ENCODE data around the gene FAM117A.

The FAM117A gene

DNA sequence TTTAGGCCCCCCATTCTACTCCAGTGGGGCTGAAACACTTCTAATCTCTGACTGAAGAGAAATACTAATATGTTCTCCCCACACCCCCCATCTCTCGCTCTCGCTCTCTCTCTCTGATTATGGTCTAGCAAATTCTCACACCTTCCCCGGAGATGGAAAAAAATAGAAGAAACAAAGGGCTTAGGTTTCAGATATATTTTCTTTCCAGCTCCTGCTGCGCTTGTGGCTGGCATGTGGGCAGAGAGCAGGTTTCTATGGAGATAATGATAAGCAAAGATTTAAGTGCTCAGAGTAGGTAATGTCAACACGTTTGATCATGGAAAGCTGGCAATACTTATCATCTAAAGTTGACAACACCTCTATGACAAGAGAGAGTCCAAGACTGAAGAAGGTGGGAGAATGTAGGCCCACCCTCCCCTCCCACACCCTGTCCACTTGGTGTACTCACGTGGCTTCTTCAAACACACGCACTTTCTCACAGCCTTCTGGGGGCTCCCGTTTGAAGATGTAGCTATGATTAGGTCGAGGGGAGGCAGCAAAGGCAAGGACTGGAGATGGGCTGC is 48.1 kb downstream of the FAM117A start:
- Histone ChIP-seq H3K4me3 (ENCODE audit: low read depth, low read length) (no peak overlapping the region), H3K36me3 (ENCODE audit: control insufficient read depth, insufficient read depth, low read length) (peaks cover 41% of the 10 kb centered on the region), H3K9me3 (ENCODE audit: control insufficient read depth, insufficient read depth, low read length) (no peaks in the 10 kb centered on the region), H3K4me1 (ENCODE audit: control insufficient read depth, insufficient read depth, low read length) (no peaks in the 10 kb centered on the region), H3K27me3 (ENCODE audit: control insufficient read depth, insufficient read depth, low read length) (no peaks in the 10 kb centered on the region), H3K9ac (ENCODE audit: low read depth, low read length) (no peak overlapping the region)

DNA sequence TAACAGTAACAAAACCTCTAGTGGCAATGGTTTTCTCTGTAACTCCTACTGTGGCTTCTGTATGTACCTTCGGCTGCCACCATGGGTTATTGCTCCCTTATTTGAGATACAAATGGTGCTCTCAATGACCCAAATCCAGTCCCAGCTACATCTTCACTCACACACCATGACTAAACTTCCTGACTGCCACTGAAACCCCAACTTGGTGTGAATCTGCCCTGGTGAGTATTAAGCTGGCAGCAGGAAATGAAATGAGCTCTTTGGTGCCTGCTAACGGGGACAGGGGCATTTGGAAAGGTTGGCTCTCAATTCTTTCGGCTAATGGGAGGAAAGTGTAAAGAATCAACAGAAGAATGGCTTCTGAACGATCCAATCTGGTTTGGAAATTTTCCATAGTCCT is 48.7 kb downstream of the FAM117A start:
- Histone ChIP-seq H3K9me3 (ENCODE audit: control insufficient read depth, insufficient read depth, low read length) (no peaks in the 10 kb centered on the region), H3K4me3 (ENCODE audit: low read depth, low read length) (no peak overlapping the region), H3K27me3 (ENCODE audit: control insufficient read depth, insufficient read depth, low read length) (no peaks in the 10 kb centered on the region), H3K9ac (ENCODE audit: low read depth, low read length) (no peak overlapping the region), H3K36me3 (ENCODE audit: control insufficient read depth, insufficient read depth, low read length) (peaks cover 40% of the 10 kb centered on the region), H3K4me1 (ENCODE audit: control insufficient read depth, insufficient read depth, low read length) (no peaks in the 10 kb centered on the region)

GRCh38 chr17:49708515-49709183 is 55.3 kb downstream of the FAM117A start:
- H3K9me3 ChIP-seq (ENCODE audit: control insufficient read depth, insufficient read depth, low read length), result no peaks in the 10 kb centered on the region
- peaks cover 5% of the 10 kb centered on the region for H3K4me1 ChIP-seq (ENCODE audit: control insufficient read depth, insufficient read depth, low read length)
- H3K9ac ChIP-seq (ENCODE audit: low read depth, low read length), result peak overlapping the region; percentile 4
- peaks cover 24% of the 10 kb centered on the region for H3K36me3 ChIP-seq (ENCODE audit: control insufficient read depth, insufficient read depth, low read length)
- H3K27me3 ChIP-seq (ENCODE audit: control insufficient read depth, insufficient read depth, low read length), result no peaks in the 10 kb centered on the region
- H3K4me3 ChIP-seq (ENCODE audit: low read depth, low read length), result no peak overlapping the region

GRCh38 chr17:49707608-49708514 is 56.1 kb downstream of the FAM117A start, which contains the start of gene SLC35B1:
Gene SLC35B1, minus strand, starts transcription at chr17:49707964. Its CDS starts 131 bp downstream, at chr17:49707833.
- Histone ChIP-seq H3K4me3 (ENCODE audit: low read depth, low read length) (peak within 1 kb of the TSS; percentile 88), H3K9me3 (ENCODE audit: control insufficient read depth, insufficient read depth, low read length) (no peaks in the 10 kb centered on the region), H3K36me3 (ENCODE audit: control insufficient read depth, insufficient read depth, low read length) (peaks cover 32% of the 10 kb centered on the region), H3K27me3 (ENCODE audit: control insufficient read depth, insufficient read depth, low read length) (no peaks in the 10 kb centered on the region), H3K9ac (ENCODE audit: low read depth, low read length) (peak within 1 kb of the TSS; percentile 99), H3K4me1 (ENCODE audit: control insufficient read depth, insufficient read depth, low read length) (peaks cover 5% of the 10 kb centered on the region)

GRCh38 chr17:49707246-49707607 is 56.7 kb downstream of the FAM117A start:
- H3K4me1 ChIP-seq (ENCODE audit: control insufficient read depth, insufficient read depth, low read length), result peaks cover 5% of the 10 kb centered on the region
- peaks cover 34% of the 10 kb centered on the region for H3K36me3 ChIP-seq (ENCODE audit: control insufficient read depth, insufficient read depth, low read length)
- peak overlapping the region; percentile 99 for H3K9ac ChIP-seq (ENCODE audit: low read depth, low read length)
- peak overlapping the region; percentile 88 for H3K4me3 ChIP-seq (ENCODE audit: low read depth, low read length)
- H3K9me3 ChIP-seq (ENCODE audit: control insufficient read depth, insufficient read depth, low read length), result no peaks in the 10 kb centered on the region
- no peaks in the 10 kb centered on the region for H3K27me3 ChIP-seq (ENCODE audit: control insufficient read depth, insufficient read depth, low read length)

- Histone ChIP-seq H3K4me3 (ENCODE audit: low read depth, low read length) (no peak overlapping the region), H3K36me3 (ENCODE audit: control insufficient read depth, insufficient read depth, low read length) (peaks cover 34% of the 10 kb centered on the region), H3K9me3 (ENCODE audit: control insufficient read depth, insufficient read depth, low read length) (no peaks in the 10 kb centered on the region), H3K9ac (ENCODE audit: low read depth, low read length) (no peak overlapping the region), H3K4me1 (ENCODE audit: control insufficient read depth, insufficient read depth, low read length) (peaks cover 5% of the 10 kb centered on the region), H3K27me3 (ENCODE audit: control insufficient read depth, insufficient read depth, low read length) (no peaks in the 10 kb centered on the region)
These were observed 58.7 kb downstream of the FAM117A start for GRCh38 chr17:49705254-49705653.

- H3K36me3 ChIP-seq (ENCODE audit: control insufficient read depth, insufficient read depth, low read length), result peaks cover 34% of the 10 kb centered on the region
- H3K4me1 ChIP-seq (ENCODE audit: control insufficient read depth, insufficient read depth, low read length), result peaks cover 5% of the 10 kb centered on the region
- no peak overlapping the region for H3K9ac ChIP-seq (ENCODE audit: low read depth, low read length)
- H3K9me3 ChIP-seq (ENCODE audit: control insufficient read depth, insufficient read depth, low read length), result no peaks in the 10 kb centered on the region
- no peaks in the 10 kb centered on the region for H3K27me3 ChIP-seq (ENCODE audit: control insufficient read depth, insufficient read depth, low read length)
- no peak overlapping the region for H3K4me3 ChIP-seq (ENCODE audit: low read depth, low read length)
These were observed 60.2 kb downstream of the FAM117A start for GRCh38 chr17:49703557-49704277.

DNA sequence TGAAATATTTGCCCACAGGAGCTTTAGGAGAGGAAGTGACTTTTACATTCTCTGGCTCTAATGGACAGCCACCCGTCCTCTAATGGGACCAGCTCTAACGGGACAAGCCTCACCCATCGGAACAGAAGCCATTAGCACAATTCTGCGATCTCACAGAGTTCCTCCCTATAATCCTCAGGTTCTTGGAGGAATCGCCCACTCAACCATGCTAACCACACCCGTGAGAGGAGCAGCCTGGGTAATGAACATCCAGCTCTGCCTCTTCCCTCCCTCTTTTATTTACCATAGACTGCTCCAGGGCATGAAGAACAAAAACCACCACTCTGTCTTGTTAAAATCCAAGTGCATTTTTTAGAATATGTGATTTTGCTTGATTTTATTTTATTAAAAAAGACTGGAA is 63.0 kb downstream of the FAM117A start:
- H3K9ac ChIP-seq (ENCODE audit: low read depth, low read length), result no peak overlapping the region
- no peaks in the 10 kb centered on the region for H3K27me3 ChIP-seq (ENCODE audit: control insufficient read depth, insufficient read depth, low read length)
- H3K4me1 ChIP-seq (ENCODE audit: control insufficient read depth, insufficient read depth, low read length), result no peaks in the 10 kb centered on the region
- H3K9me3 ChIP-seq (ENCODE audit: control insufficient read depth, insufficient read depth, low read length), result no peaks in the 10 kb centered on the region
- H3K36me3 ChIP-seq (ENCODE audit: control insufficient read depth, insufficient read depth, low read length), result peaks cover 34% of the 10 kb centered on the region
- H3K4me3 ChIP-seq (ENCODE audit: low read depth, low read length), result no peak overlapping the region

DNA sequence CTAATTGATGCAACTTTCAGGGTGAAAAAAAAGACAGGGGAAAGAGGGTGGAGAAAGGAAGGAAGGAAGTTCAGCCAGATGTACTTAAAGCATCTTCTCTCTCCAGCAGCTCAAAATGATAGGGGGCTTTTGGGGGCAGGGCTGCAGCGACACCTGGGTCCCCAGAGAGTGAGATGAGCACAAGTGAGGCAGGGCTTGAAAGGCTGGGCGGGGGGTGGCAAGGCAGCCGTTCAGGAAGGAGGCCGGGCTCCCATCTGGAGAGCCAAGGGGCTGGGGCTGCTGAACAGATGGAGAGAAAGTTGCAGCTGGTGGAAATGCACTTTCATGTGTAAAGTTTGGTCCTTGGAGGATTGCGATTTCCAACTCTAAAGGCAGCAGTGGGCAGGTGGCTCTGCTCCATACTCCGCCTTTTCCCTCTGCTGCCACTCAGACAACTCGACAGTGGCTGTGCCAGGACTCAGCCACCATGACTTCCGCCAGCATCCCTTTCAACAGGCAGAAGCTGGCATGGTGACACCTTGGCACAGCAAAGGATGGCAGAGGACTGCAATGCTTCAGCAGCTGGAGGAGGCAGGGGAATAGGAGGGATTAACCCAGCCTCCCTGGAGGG is 63.9 kb downstream of the FAM117A start:
- Histone ChIP-seq H3K9ac (ENCODE audit: low read depth, low read length) (no peak overlapping the region), H3K36me3 (ENCODE audit: control insufficient read depth, insufficient read depth, low read length) (peaks cover 27% of the 10 kb centered on the region), H3K4me1 (ENCODE audit: control insufficient read depth, insufficient read depth, low read length) (no peaks in the 10 kb centered on the region)

DNA sequence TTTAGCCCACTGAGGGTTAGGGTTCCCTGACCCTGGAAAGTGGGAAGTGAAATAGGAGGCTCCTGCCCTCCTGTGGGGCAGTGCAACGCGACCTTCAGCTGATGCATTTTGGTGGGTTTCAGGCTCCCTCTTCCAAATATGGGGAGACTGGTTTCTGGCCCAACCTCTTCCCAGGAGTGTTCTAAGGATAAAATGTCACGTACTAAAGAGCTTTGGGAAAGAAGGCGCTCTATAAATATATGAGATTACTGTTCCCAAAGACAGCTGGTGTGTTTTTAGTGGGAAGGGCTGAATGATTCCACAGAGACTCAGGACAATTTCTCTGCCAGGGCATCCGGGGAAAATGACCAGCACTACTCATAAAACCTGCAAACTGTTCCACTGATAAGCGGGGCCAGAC is 65.9 kb downstream of the FAM117A start:
- Histone ChIP-seq H3K9ac (ENCODE audit: low read depth, low read length) (no peak overlapping the region), H3K36me3 (ENCODE audit: control insufficient read depth, insufficient read depth, low read length) (peaks cover 9% of the 10 kb centered on the region), H3K4me3 (ENCODE audit: low read depth, low read length) (no peak overlapping the region), H3K4me1 (ENCODE audit: control insufficient read depth, insufficient read depth, low read length) (no peaks in the 10 kb centered on the region), H3K9me3 (ENCODE audit: control insufficient read depth, insufficient read depth, low read length) (no peaks in the 10 kb centered on the region), H3K27me3 (ENCODE audit: control insufficient read depth, insufficient read depth, low read length) (peaks cover 2% of the 10 kb centered on the region)

More for the DNA sequence above, 63.9 kb downstream of the FAM117A start:
- Histone ChIP-seq H3K9me3 (ENCODE audit: control insufficient read depth, insufficient read depth, low read length) (no peaks in the 10 kb centered on the region), H3K27me3 (ENCODE audit: control insufficient read depth, insufficient read depth, low read length) (no peaks in the 10 kb centered on the region), H3K4me3 (ENCODE audit: low read depth, low read length) (no peak overlapping the region)

DNA sequence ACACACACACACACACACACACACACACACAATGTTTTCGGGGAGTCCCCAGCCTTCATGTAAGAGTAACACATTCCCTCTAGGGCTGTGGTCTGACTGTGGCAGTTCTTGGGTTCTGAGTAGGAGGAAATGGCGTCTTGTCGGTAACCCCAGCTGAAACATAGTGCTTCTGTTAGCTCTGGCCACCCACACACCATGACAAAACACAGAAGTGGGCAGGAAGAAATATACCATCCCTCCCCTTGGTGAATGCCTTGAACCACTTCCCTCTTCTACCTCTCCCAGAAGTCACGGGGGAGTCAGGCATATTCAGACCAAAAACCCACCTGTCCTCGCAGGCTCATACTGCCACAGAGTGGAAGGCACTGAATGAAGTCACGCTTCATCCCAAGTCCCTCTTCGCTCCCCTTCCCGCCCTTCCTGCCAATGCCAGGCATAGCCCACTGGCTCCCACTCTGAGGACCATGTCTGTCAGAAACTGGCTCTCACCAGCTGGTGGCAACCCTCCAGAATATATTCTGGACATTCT is 67.6 kb downstream of the FAM117A start:
- H3K9me3 ChIP-seq (ENCODE audit: control insufficient read depth, insufficient read depth, low read length), result no peaks in the 10 kb centered on the region
- H3K4me3 ChIP-seq (ENCODE audit: low read depth, low read length), result no peak overlapping the region
- no peaks in the 10 kb centered on the region for H3K36me3 ChIP-seq (ENCODE audit: control insufficient read depth, insufficient read depth, low read length)
- H3K4me1 ChIP-seq (ENCODE audit: control insufficient read depth, insufficient read depth, low read length), result no peaks in the 10 kb centered on the region
- peaks cover 2% of the 10 kb centered on the region for H3K27me3 ChIP-seq (ENCODE audit: control insufficient read depth, insufficient read depth, low read length)
- no peak overlapping the region for H3K9ac ChIP-seq (ENCODE audit: low read depth, low read length)
